WTC11 (cell line): ENCODE data around the gene MT1G. TPM values are rescaled to one million over a fixed set of nuclear protein-coding genes. Genes with fewer than 3 reads are reported as not detected.

Source experiments
- ATAC-seq: fragments of 200-7000 bp; cut with Tn5 transposase; 2 replicates; pipeline ENCODE4 v1.10.0; 2021; ENCODE audit warnings: mild to moderate bottlenecking, moderate library complexity
- CTCF ChIA-PET: fragments of 300-600 bp; sonication (Branson Sonifier 250); formaldehyde crosslinking; loops from one replicate; lab custom pipeline; 2021; ENCODE audit warnings: antibody characterized with exemption; lab: Charles Lee
- POLR2A ChIA-PET: fragments of 350-600 bp; sonication (Branson Sonifier 250); formaldehyde crosslinking; loops from one replicate; lab custom pipeline; 2021; ENCODE audit warnings: antibody characterized with exemption; lab: Charles Lee
- DNase-seq: peaks from one replicate; pipeline ENCODE4 v3.0.0; 2021; ENCODE audit warnings: low spot score
- H3K27ac Mint-ChIP-seq: 2 replicates; pipeline ENCODE4 v1.8.0; 2021; ENCODE audit warnings: mixed read lengths
- H3K27me3 Mint-ChIP-seq: 2 replicates; pipeline ENCODE4 v1.8.0; 2021; ENCODE audit warnings: low read depth, mild to moderate bottlenecking, moderate library complexity, mixed read lengths
- H3K36me3 Mint-ChIP-seq: 2 replicates; pipeline ENCODE4 v1.8.0; 2021; ENCODE audit warnings: mixed read lengths
- H3K4me1 Mint-ChIP-seq: 2 replicates; pipeline ENCODE4 v1.8.0; 2022; ENCODE audit warnings: mixed read lengths
- H3K4me3 Mint-ChIP-seq: 2 replicates; pipeline ENCODE4 v1.8.0; 2021; ENCODE audit warnings: mild to moderate bottlenecking, moderate library complexity, mixed read lengths
- H3K9me3 Mint-ChIP-seq: 2 replicates; pipeline ENCODE4 v1.8.0; 2021; ENCODE audit warnings: mixed read lengths
- ARID4B ChIP-seq: sonication (generic); formaldehyde crosslinking; IDR thresholded peaks from 2 replicates; pipeline ENCODE4 v1.8.0; 2023; ENCODE audit warnings: missing genetic modification reagents, mild to moderate bottlenecking, borderline replicate concordance
- ATF1 ChIP-seq: sonication (generic); formaldehyde crosslinking; IDR thresholded peaks from 2 replicates; pipeline ENCODE4 v1.8.1; 2023; ENCODE audit warnings: mild to moderate bottlenecking, moderate library complexity, missing genetic modification reagents
- ATF3 ChIP-seq: sonication (generic); formaldehyde crosslinking; conservative IDR thresholded peaks from 2 replicates; pipeline ENCODE4 v1.8.1; 2022; ENCODE audit warnings: mild to moderate bottlenecking, missing genetic modification reagents
- CREB1 ChIP-seq: sonication (generic); formaldehyde crosslinking; IDR thresholded peaks from 2 replicates; pipeline ENCODE4 v1.8.0; 2023; ENCODE audit warnings: mild to moderate bottlenecking, missing genetic modification reagents
- CREM ChIP-seq: sonication (generic); formaldehyde crosslinking; IDR thresholded peaks from 2 replicates; pipeline ENCODE4 v1.8.1; 2022; ENCODE audit warnings: mild to moderate bottlenecking, missing genetic modification reagents, moderate library complexity
- FOXP4 ChIP-seq: sonication (generic); formaldehyde crosslinking; IDR thresholded peaks from 2 replicates; pipeline ENCODE4 v1.8.0; 2022; ENCODE audit warnings: mild to moderate bottlenecking, missing genetic modification reagents
- MYBL2 ChIP-seq: sonication (generic); formaldehyde crosslinking; IDR thresholded peaks from 2 replicates; pipeline ENCODE4 v1.8.1; 2023; ENCODE audit warnings: mild to moderate bottlenecking, moderate library complexity, missing genetic modification reagents
- NR1H2 ChIP-seq: sonication (generic); formaldehyde crosslinking; IDR thresholded peaks from 2 replicates; pipeline ENCODE4 v1.9.0; 2021; ENCODE audit warnings: mild to moderate bottlenecking, moderate library complexity, missing genetic modification reagents
- OVOL2 ChIP-seq: fragments of 250-450 bp; sonication (Bioruptor Pico); IDR thresholded peaks from 2 replicates; pipeline ENCODE4 v1.9.0; 2021; ENCODE audit warnings: mild to moderate bottlenecking, borderline replicate concordance
- PRDM15 ChIP-seq: sonication (generic); formaldehyde crosslinking; IDR thresholded peaks from 2 replicates; pipeline ENCODE4 v1.8.0; 2022; ENCODE audit warnings: missing genetic modification reagents
- TCF7 ChIP-seq: sonication (generic); formaldehyde crosslinking; IDR thresholded peaks from 2 replicates; pipeline ENCODE4 v1.8.0; 2022; ENCODE audit warnings: mild to moderate bottlenecking, low read depth, missing genetic modification reagents, moderate library complexity
- ZNF317 ChIP-seq: sonication (generic); formaldehyde crosslinking; IDR thresholded peaks from 2 replicates; pipeline ENCODE4 v1.8.1; 2023; ENCODE audit warnings: low read depth, mild to moderate bottlenecking, moderate library complexity, missing genetic modification reagents, borderline replicate concordance
- ZNF396 ChIP-seq: fragments of 250-450 bp; sonication (Bioruptor Pico); IDR thresholded peaks from 2 replicates; pipeline ENCODE4 v1.8.0; 2021; ENCODE audit warnings: mild to moderate bottlenecking, moderate library complexity, borderline replicate concordance
- ZNF416 ChIP-seq: fragments of 250-450 bp; sonication (Bioruptor Pico); IDR thresholded peaks from 2 replicates; pipeline ENCODE4 v1.9.0; 2021; ENCODE audit warnings: mild to moderate bottlenecking, inconsistent platforms
- ZSCAN18 ChIP-seq: fragments of 250-450 bp; sonication (Bioruptor Pico); IDR thresholded peaks from 2 replicates; pipeline ENCODE4 v2.1.2; 2022; ENCODE audit warnings: mild to moderate bottlenecking, moderate library complexity
- total RNA-seq: library from RNA; stranded (reverse); gene quantifications from 3 replicates; pipeline ENCODE4 v1.2.3, GENCODE V29; 2021
- TF ChIP-seq, protein P1 (sequence below): fragments of 200-600 bp; IDR thresholded peaks from 2 replicates; pipeline ENCODE4 v1.8.0; 2022; ENCODE audit warnings: antibody characterized with exemption
- TF ChIP-seq, protein P2 (sequence below): sonication (generic); formaldehyde crosslinking; IDR thresholded peaks from 2 replicates; pipeline ENCODE4 v1.8.1; 2023; ENCODE audit warnings: mild to moderate bottlenecking, missing genetic modification reagents
- TF ChIP-seq, protein P3 (sequence below): sonication (generic); formaldehyde crosslinking; IDR thresholded peaks from 2 replicates; pipeline ENCODE4 v1.8.1; 2022; ENCODE audit warnings: mild to moderate bottlenecking, missing genetic modification reagents, moderate library complexity, borderline replicate concordance

MT1G gene
- total RNA-seq, 1 experiment from 2014 or later = 333 TPM

DNA sequence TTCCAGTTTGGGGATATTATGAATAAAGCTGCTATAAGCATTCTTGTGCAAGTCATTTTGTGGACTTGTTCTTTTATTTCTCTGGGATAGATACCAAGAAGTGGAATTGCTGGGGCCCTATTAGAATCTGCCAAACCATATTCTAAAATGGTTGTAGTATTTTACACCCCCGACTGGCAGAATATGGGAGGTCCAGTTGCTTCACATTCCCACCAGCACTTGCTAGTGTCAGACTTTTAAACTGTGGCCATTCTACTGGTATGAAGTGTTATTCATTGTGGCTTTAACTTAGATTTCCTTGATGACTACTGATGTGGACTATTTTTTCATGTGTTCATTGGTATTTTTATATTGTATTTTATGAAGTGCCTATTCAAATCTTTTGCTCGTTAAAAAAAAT is 44.0 kb upstream of the MT1G start:
- H3K4me3 Mint-ChIP-seq = no peak overlapping the region
- CTCF ChIA-PET = no interaction called here
- peaks cover 15% of the 10 kb centered on the region; the same call in 1 of the 2 replicates for H3K27me3 Mint-ChIP-seq
- POLR2A ChIA-PET = no interaction called here
- H3K9me3 Mint-ChIP-seq = peaks cover 5% of the 10 kb centered on the region; the same call in 1 of the 2 replicates
- no peak overlapping the region for H3K27ac Mint-ChIP-seq
- H3K4me1 Mint-ChIP-seq = peaks cover 16% of the 10 kb centered on the region
- H3K36me3 Mint-ChIP-seq = no peaks in the 10 kb centered on the region
- DNase-seq (no peak), ATAC-seq (no peak)
- TF ChIP-seq ZNF416 (CRISPR knock-in tag) (no peak), ZNF317 (CRISPR knock-in tag) (no peak), MYBL2 (CRISPR knock-in tag) (no peak), ATF3 (CRISPR knock-in tag) (no peak), ATF1 (no peak), NR1H2 (CRISPR knock-in tag) (no peak), ZNF396 (no peak), FOXP4 (CRISPR knock-in tag) (no peak), CREM (CRISPR knock-in tag) (no peak), ARID4B (no peak), TCF7 (CRISPR knock-in tag) (no peak)
- TF ChIP-seq, protein P1, sequence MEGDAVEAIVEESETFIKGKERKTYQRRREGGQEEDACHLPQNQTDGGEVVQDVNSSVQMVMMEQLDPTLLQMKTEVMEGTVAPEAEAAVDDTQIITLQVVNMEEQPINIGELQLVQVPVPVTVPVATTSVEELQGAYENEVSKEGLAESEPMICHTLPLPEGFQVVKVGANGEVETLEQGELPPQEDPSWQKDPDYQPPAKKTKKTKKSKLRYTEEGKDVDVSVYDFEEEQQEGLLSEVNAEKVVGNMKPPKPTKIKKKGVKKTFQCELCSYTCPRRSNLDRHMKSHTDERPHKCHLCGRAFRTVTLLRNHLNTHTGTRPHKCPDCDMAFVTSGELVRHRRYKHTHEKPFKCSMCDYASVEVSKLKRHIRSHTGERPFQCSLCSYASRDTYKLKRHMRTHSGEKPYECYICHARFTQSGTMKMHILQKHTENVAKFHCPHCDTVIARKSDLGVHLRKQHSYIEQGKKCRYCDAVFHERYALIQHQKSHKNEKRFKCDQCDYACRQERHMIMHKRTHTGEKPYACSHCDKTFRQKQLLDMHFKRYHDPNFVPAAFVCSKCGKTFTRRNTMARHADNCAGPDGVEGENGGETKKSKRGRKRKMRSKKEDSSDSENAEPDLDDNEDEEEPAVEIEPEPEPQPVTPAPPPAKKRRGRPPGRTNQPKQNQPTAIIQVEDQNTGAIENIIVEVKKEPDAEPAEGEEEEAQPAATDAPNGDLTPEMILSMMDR = no peak
- TF ChIP-seq, protein P2, sequence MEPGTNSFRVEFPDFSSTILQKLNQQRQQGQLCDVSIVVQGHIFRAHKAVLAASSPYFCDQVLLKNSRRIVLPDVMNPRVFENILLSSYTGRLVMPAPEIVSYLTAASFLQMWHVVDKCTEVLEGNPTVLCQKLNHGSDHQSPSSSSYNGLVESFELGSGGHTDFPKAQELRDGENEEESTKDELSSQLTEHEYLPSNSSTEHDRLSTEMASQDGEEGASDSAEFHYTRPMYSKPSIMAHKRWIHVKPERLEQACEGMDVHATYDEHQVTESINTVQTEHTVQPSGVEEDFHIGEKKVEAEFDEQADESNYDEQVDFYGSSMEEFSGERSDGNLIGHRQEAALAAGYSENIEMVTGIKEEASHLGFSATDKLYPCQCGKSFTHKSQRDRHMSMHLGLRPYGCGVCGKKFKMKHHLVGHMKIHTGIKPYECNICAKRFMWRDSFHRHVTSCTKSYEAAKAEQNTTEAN (CRISPR knock-in tag) = no peak
- TF ChIP-seq, all 79 proteins: peak for 0

DNA sequence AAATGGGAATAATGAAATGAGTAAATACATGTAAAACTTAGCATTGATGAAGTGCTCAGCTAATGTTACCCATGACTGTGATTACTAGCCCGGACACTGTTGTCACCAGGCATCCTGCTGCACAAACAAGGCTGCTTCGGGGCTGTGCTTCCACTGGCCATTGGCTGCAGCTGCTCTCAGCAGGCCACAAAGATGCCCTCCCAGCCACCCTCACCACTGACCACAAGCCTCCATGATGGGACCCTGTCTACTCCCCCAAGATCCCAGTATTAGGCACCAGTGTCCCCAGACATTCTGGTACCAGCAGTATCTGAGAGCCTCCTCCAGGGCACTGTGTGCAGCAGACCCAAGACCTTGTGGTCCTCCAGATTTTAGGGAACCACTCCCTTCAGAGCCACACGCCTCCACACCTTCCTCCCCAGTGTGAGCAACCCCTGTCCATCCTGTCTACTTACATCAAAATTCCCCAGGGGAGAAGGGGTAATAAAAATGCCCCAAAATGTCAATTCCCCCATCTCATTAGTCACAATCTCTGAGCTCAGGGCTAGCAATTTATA is 42.4 kb upstream of the MT1G start:
- ChIA-PET CTCF (no interaction called here), POLR2A (no interaction called here)
- Mint-ChIP-seq H3K27ac (no peak overlapping the region), H3K4me1 (peaks cover 13% of the 10 kb centered on the region), H3K36me3 (no peaks in the 10 kb centered on the region), H3K27me3 (peaks cover 11% of the 10 kb centered on the region; the same call in 1 of the 2 replicates), H3K4me3 (no peak overlapping the region), H3K9me3 (peaks cover 5% of the 10 kb centered on the region; the same call in 1 of the 2 replicates)
- DNase-seq = no peak
- no peak for ATAC-seq
- TF ChIP-seq CREB1 (CRISPR knock-in tag) (no peak), NR1H2 (CRISPR knock-in tag) (no peak), PRDM15 (no peak), OVOL2 (CRISPR knock-in tag) (no peak), TCF7 (CRISPR knock-in tag) (no peak), ZSCAN18 (CRISPR knock-in tag) (no peak)
- TF ChIP-seq, protein P3, sequence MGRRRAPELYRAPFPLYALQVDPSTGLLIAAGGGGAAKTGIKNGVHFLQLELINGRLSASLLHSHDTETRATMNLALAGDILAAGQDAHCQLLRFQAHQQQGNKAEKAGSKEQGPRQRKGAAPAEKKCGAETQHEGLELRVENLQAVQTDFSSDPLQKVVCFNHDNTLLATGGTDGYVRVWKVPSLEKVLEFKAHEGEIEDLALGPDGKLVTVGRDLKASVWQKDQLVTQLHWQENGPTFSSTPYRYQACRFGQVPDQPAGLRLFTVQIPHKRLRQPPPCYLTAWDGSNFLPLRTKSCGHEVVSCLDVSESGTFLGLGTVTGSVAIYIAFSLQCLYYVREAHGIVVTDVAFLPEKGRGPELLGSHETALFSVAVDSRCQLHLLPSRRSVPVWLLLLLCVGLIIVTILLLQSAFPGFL (CRISPR knock-in tag) = no peak
